Stimulated activated CD4-positive, alpha-beta T cell treated with anti-CD3 and anti-CD28 coated beads, Interleukin-2, amount 100 ng/mL, for 48 hours (primary cell): ENCODE measurements around the gene CTSF.
"Not testable (repeated sequence)": the region's sequence is repeated elsewhere in the genome, so short reads cannot be mapped to it uniquely, and the experiment has no call there.

Experiments used
- DNase-seq, 2 donors: peaks; one replicate each; pipeline ENCODE4 v3.0.0-alpha.2; 2020

CTSF gene

GRCh38 chr11:66568124-66568916, at the start of gene CTSF:
TSS of gene CTSF (minus strand) at chr11:66568606. CDS start at chr11:66568486, 120 bp downstream.
- DNase-seq, result peak; percentile 66 to 68

GRCh38 chr11:66617155-66617834, 48.9 kb upstream of the CTSF start:
- no peak for DNase-seq

- peak; percentile 94 to 95 for DNase-seq
These were observed 48.2 kb upstream of the CTSF start, which contains the start of gene RBM14 for GRCh38 chr11:66616379-66617154. TSS of gene RBM14 (plus strand) at chr11:66616630. CDS start at chr11:66616721, 91 bp downstream.

GRCh38 chr11:66614073-66614472, 45.7 kb upstream of the CTSF start:
- no peak for DNase-seq

- no peak for DNase-seq
These were observed 44.1 kb upstream of the CTSF start for GRCh38 chr11:66612458-66612857.

- no peak for DNase-seq
These were observed 41.6 kb upstream of the CTSF start for GRCh38 chr11:66609721-66610617.

GRCh38 chr11:66607126-66607834, 38.9 kb upstream of the CTSF start:
- no peak for DNase-seq

- not testable (repeated sequence) for DNase-seq
These were observed 38.2 kb upstream of the CTSF start for GRCh38 chr11:66606608-66607007.

GRCh38 chr11:66604155-66604554, 35.7 kb upstream of the CTSF start:
- no peak for DNase-seq

- no peak for DNase-seq
These were observed 34.7 kb upstream of the CTSF start for GRCh38 chr11:66603072-66603471.

- no peak for DNase-seq
These were observed 32.3 kb upstream of the CTSF start for GRCh38 chr11:66600631-66601233.

GRCh38 chr11:66600219-66600618, 31.8 kb upstream of the CTSF start:
- DNase-seq, result no peak

GRCh38 chr11:66598993-66599392, 30.6 kb upstream of the CTSF start:
- no peak for DNase-seq

GRCh38 chr11:66595245-66595904, 27.0 kb upstream of the CTSF start:
- no peak for DNase-seq

- DNase-seq, result no peak
These were observed 25.2 kb upstream of the CTSF start for GRCh38 chr11:66593650-66594049.

GRCh38 chr11:66593303-66593635, 24.9 kb upstream of the CTSF start:
- no peak for DNase-seq

GRCh38 chr11:66592457-66593302, 24.3 kb upstream of the CTSF start, which contains the start of the genes CCDC87 and CCS:
TSS of gene CCDC87 (minus strand) at chr11:66593063. CDS start at chr11:66593015, 48 bp downstream.
TSS of gene CCS (plus strand) at chr11:66593185. CDS start at chr11:66593262, 77 bp downstream.
- DNase-seq, result peak; percentile 97

- no peak for DNase-seq
These were observed 22.8 kb upstream of the CTSF start for GRCh38 chr11:66591175-66591574.

GRCh38 chr11:66589996-66590675, 21.7 kb upstream of the CTSF start:
- DNase-seq, result no peak
